SW480 (cell line): ENCODE measurements around the gene LRP2BP.
"Not testable (repeated sequence)": the region's sequence is repeated elsewhere in the genome, so short reads cannot be mapped to it uniquely, and the experiment has no call there.

ENCODE experiments used
- DNase-seq: peaks from one replicate; pipeline ENCODE4 v3.0.0-alpha.2; 2016; ENCODE audit warnings: low spot score

The LRP2BP gene

DNA sequence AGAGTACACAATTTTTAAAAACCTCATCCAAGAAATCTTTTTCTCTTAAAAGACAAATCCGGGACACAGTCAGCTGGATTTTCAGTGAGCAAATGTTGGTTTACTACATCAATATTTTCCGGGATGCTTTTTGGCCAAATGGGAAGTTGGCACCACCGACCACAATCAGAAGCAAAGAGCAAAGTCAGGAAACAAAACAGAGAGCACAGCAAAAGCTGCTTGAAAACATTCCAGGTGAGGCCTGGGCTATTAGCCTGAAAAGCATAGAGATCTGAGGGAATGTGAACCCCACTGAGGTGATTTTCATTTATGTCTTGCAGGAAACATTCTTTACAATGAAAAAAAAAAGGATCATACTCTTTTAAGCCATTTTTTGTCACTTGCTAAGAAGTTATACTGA lies 33.9 kb downstream of the LRP2BP start:
- no peak for DNase-seq

DNA sequence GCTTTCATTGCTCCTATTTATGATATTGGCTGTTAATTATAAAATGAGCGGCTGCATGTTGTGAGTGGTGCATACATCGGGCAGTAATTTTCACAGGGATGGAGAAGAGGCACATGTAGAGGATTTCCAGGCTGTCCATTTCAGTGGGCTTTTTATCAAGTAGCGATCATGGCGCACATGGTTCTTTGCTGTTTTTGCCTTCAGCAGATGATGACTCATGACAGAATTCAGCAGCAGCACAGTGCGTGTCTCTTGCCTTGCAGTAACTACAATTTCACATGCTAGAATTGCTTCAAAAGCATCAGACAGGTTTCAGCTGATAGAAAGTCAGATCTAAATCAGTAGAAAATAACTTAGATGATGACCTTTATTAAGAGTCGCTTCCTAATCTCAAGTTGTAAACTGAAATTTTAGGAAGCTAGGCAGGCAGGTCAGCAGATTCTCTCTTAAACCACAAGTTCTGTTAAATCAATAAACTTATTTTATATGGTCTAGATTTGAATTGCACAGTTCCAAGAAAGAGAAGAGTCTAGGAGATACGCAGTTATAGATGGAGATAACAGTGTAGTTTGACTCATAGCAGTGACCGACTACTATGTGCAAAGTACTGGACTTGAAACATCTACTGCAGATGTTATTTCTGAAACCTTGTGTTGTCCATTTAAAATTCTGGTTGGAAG lies 35.8 kb downstream of the LRP2BP start:
- DNase-seq: no peak

DNA sequence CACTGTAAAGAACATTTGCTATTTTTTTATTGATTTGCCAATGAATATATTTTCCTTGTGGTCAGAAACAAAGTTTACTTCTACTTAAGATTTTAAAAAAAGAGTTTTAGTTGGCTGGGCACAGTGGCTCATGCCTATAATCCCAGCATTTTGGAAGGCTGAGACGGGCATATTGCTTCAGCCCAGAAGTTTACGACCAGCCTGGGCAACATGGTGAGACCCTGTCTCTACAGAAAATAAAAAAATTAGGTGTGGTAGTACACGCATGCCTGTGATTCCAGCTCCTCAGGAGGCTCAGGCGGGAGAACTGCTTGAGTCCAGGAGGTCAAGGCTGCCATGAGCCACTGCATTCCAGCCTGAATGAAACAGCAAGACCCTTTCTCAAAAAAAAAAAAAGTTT lies 36.8 kb downstream of the LRP2BP start:
- no peak for DNase-seq

DNA sequence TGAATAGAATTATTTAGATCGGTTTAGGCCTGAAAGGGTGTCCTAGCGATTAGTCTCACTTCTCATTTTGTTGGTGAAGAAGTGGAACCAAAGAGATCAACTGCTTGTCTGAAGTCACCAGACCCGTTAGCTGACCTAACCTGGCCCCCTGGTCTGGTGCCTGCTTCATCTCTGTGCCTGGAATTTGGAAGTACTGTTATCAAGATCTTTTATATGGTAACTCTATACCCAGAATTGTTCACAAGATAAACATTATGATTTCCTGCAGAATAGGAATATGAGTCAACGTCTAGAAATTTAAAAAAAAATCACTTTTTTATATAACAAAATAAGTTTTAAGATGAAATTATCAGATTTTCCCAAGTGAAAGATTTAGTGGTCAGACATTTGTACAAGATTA lies 37.2 kb downstream of the LRP2BP start:
- no peak for DNase-seq

DNA sequence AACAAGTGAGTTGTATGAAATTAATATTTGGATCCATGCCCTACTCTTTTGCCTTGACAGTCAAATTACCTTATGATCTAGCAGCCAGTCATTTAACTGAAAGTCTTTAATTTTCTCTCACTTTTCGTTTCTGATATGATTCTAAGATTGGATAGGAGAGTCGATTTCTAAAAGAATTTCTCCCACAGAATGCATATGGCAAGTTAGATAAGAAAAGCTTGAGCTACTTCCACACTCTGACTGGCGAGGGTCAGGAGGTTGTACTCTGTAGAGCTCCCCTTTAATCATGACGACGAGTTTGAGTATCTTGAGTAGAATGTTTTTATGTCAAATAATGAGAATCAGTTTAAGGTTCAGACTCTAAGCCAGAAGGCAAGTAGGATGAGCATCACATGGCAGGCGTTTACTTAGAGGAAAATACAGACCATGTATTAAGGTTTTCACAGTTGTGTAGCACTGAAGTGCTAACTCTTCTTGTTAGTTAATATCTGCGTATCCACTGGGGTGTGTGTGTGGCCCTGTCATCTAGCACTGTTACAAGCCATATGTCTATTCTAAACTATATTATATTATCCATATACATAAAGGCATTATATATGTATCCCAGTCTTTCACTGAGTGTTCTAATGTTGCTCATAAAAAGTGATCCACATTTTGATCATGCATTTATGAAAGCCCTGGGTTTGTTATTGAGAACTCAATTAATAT lies 37.8 kb downstream of the LRP2BP start:
- no peak for DNase-seq

DNA sequence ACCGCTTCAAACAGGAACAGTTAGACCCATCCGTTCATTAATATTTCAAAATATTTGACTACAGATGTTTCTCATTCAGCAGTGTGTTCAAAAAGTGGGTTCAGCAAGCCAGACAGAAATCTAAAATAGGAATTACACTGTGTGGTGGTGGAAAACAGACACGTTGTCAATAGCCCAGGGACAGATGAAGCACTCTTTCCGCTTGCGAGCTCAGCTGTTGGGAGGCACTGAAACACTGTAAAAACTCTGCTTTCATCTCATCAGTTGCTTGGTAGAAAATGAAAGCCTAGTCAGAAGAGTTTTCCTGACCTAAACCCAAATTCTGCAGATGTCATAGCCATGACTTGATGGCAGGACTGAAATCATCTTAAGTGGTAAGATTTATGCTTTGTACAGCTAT lies 38.5 kb downstream of the LRP2BP start:
- no peak for DNase-seq

DNA sequence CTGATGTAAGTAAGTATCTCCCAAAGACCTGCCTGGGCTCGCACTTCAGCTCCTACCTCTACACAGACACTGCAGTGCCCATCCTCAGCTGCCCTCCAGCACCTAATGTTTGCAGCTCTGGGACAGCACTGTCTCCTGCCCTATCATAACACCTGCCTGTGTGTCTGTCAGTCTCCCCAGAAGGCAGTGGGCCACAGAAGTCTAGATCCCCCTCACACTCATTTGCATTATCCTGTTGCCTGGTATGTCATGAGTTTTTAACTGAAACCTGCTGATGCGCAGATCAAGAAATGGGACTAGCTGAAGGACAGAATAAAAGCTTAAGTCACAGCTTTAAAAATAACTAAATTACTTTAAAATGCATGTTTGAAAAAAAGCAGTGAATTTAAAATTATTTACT lies 43.0 kb downstream of the LRP2BP start:
- DNase-seq: no peak

DNA sequence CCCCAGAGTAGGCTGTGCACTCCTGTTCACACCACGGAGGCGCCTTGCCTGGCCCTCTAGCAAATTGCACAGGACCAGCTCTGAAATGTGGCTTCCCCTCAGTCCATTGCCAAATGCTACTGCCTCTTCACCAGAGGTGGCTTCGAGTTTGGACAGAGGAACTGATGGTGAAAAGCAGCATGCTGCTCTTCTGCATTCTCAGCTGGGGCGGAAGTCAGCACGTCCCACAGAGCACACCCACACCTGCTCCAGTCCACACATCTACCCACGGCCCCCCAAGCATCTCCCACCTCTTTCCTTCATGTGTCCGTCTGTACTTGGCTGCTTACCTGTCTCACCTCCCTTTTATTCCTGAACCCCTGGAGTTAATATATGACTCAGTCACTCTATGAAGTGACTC lies 43.5 kb downstream of the LRP2BP start:
- DNase-seq: no peak

DNA sequence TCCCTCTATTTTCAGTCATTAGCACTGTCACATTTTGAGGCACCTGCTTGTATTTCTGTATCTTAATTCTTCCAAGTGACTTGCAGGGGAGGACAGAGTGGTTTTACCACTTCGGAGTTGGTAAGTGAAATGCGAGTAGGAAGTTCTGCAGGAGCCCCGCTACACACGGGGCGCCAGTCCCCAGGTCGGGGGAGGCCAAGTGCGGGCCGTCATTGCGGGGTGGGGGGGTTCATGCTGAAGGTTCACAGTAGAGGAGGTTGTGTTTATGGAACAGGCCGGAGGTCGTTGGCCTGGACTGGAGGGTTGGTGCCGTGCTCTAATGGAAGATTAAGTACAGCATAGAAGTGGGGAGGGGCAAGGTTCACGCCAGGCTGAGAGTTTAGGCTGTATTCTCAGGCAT lies 44.0 kb downstream of the LRP2BP start:
- DNase-seq: no peak

DNA sequence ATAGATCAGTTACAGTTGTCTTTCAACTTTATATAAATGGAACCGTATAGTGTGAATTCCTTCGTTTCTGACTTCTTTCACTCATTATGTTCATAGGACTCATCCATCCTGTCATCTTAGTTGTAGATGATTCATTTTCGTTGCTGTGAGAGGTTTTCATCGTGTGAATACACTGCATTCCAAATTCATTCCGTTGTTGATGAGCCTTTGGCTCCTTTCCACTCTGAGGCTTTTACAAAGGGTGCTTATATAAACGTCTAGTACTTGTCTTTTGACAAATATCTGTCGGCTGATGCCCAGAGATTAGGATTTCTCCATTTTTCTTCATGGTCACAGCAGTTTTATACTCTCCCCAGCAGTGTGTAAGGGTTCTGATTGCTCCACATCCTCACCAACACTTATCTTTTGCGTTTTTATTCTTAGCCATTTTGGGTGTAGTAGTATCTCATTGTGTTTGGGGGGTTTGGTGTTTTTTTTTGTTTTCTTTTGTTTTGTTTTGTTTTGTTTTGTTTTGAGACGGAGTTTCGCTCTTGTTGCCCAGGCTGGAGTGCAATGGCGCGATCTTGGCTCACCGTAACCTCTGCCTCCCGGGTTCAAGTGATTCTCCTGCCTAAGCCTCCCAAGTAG lies 48.6 kb downstream of the LRP2BP start:
- no peak for DNase-seq

DNA sequence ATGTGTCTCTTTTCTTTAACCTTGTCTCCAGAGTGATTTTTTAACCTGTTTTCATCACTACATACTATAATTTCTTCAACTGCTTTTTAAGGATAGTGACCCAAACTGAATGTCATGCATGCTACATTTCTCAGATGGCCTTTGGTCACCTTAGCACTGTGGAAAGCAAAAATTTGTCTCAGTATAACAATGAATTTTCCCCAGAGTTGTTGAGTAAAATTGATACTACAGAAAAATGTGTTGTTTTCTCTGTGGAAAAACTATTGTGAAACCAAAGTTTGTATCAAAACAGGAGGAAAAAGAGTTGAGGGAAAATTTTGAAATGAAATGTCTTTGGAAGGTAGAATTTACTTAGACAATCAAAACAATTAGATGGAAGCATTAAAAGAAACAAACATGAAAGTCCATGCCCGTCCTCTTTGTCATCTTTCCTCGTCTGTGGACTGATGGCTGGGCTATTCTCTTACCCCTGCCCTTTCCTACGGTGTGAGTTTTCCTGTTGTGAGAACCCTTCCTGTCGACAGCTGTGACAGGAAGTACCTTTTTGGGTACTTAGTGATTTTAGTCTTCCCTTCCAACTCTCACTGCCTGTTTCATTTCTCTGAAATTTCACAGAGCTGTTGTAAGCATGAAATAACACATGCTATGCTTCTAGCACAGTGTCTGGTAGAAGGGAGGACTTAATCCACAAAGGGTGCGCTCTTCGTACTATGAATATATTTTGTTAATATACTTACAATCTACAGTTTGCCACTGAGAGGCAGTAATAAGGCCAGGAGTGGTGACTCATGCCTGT lies 50.8 kb downstream of the LRP2BP start:
- no peak for DNase-seq

DNA sequence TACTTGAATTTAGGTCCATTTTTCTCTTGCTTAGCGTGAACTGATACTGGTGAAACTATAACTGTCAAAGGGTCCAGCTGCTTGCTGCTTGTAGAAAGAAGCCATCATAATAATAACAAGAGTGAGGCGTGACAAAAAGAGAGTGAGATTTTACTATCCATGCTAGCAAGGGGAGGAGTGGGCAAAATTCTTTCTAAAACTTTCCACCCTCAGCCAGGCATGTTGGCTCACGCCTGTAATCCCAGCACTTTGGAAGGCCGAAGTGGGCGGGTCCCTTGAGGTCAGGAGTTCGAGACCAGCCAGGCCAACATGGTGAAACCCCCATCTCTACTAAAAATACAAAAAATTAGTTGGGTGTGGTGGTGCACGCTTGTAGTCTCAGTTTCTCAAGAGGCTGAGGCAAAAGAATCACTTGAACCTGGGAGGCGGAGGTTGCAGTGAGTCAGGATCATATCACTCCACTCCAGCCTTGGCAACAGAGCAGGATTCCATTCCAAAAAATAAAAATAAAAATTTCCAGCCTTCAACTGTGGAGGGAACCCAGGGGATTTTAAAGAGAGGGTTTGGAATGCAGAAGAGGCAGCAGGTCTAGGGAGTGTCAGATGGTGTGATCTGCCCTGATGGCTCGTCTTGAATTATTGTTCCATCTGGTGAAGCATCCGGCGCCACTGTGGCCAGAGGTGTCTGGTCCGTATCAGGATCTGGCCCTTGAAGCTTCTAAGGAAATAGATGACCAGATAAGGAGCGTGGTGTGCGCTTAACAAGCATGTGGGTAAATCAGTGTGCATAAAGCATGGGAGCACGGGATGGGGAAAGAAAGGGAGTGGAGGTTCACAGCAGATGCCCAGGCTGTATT lies 51.8 kb downstream of the LRP2BP start:
- DNase-seq: no peak

DNA sequence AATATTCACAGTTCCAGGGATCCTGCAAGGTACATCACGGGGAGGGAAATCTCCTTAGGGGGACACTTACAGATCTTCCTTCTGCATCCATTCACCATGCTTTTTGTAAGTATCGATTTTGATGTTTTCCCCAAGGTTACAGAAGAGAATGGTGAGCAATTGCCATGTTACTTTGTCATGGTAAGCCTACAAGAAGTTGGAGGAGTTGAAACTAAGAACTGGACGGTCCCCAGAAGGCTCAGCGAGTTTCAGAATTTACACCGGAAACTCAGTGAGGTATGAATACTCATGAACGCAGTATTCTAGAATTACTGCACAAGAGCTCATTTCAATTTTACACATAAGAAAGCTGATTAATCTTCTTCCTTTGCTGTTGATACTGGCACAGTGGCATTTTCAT lies 53.9 kb downstream of the LRP2BP start:
- no peak for DNase-seq

DNA sequence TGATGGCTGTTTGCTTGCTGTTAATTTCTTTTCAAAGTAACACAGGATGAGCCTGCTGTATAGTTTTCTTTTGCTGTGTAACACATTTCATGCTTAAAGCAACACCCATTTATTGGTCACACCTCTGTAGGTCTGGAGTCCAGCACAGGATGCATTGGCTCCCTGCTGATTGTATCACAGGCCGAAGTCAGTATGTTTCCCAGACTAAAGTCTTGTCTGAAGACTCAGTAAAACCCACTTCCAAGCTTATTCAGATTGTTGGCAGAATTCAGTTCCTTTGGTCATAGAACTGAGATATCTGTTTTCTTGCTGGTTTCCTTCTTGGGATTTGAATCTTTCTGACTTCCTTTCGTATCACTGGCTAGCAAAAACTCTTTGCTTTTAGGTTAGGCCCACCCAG lies 54.3 kb downstream of the LRP2BP start:
- no peak for DNase-seq

DNA sequence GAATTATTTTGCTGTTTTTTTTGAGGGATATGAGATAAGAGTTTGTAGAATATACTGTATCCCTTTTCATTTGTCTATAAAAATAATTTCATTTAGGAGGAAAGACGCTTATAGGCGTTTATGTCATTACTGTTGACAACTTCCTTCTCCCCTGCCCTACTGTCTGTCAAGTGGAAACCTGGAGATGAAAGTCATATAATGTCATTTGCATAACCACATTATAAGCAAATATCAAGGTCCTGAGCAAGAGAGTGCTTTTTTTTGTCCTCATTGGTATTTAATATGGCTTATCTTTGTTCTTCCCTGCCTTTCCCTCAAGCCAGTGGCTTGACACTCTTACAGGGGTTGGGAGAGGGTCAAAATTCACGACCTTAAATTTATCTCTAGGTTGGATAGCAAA lies 55.8 kb downstream of the LRP2BP start:
- peak; percentile 45 for DNase-seq

DNA sequence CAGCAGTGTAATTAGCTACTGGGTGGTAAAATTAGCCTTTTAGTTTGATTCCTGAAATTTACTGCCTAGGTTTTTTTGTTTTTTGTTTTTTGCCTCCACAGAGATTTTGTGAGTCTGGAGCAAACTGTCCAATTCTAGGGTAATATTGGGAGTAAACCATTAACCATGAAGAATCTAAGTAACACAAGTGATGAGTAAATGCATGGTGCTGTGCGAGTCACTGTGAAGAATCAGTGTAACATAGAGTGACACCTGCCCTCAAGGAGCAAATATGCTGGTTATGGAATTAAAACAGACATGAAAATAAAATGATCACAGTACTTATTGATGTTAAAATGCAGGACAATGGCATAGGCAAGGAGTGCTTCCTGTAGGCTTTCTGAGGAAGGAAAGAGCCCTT lies 60.1 kb downstream of the LRP2BP start:
- no peak for DNase-seq

DNA sequence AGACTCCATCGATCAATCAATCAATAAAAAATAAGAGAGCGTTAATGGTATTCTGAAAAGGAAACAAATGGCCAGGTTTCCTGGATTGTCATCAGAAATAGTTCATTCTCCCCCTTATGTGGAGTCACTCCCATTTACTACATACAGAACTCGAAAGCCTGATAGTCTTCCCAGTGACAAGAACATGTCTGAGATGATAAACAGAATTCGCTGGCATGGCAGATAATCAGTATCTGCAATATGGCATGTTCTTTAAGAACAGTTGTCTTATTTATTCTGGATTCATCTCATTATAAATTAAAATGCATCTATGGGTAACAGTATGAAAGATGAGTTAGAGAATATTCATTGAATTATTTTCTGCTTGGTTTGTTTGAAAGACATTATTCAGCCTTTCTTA lies 61.4 kb downstream of the LRP2BP start:
- DNase-seq: no peak

DNA sequence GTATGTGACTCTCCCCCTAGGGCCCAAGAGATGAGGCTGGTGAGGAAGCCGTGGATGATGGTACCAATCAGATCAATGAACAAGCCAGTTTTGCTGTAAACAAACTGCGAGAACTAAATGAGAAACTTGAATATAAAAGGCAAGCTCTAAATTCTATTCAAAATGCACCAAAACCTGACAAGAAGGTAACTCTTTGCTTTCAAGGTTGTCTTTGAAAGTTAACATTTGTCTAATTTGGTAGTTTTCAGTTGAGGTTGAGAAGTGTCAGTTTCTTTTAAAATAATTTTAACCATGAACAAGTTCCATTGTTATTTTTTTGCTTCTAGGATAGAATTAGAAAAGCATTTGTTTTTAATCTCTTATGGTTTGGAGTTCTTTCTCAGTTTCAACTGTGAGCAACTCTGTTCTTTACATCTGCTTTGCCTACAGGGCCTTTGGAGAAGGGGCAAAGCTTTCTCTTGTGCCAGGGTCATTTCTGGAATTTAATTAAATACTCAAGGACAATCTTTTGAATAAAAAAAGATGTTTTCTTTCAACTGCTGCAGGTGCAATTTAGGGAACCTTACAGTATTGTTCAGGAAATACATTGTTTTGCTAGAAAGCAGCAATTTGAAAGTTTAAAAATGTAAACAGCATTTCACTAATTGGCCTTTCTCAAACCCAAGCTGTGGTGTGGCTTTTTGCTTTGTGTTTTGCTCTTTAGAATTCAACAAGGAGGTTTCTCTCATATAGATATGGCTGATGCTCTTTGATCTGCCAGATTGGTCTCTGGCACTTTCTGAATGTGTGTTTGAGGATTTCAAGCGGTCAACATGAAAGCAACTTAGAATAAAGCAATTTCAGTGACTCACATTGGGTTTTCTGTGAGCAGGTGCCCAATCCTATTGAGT lies 62.9 kb downstream of the LRP2BP start:
- DNase-seq: peak; percentile 92

DNA sequence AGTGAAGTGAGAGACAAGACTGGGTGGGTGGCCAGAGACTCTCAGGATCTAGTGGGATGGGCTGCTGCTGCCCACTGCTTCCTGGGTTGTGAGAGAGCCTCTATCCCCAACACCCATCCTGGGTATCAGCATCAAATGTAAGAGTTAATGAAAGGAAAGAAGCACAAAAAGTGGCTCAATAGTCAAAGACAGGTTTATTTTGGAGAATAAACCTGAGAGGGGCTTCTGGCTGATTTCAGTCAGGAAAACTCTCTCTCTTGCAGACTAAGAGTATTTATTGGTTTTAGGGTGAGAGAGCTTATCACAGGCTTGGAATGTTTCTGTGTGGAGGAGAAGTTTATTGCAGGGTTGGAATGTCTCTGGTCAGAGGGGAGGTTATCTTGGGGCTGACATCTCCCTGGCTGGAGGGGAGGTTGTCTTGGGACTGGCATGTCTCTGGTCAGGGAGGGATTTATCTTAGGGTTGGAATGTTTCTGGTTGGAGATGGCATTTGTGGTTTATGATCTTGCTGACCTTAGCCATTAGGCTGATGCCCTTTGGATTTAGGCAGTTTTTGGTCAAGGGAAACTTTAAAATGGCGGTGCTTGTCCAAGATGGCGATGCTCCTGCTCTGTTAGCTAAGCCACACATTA lies 65.7 kb downstream of the LRP2BP start:
- DNase-seq: not testable (repeated sequence)

DNA sequence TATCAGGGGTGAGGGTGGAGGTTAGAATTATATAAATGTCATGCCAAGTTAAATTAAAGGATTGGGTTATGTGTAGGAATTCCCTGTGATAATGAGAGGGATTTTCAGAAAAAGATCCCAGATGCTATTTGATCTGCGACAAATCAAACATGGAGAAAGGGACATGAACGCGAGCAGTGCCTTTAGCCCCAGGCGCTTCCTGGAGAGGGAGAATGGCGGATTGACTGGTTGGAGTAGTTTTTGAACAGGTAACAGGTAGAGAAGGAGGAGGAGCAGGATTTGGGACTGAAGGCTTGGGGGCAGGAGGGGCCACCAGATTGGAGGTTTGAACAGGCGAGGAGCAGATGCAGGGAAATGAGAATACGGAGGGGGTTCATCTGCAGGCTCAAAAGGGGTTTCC lies 67.1 kb downstream of the LRP2BP start:
- DNase-seq: no peak
